Neural cell (in vitro differentiated cells): ENCODE measurements around the gene CALHM5.

Experiments
- EZH2 ChIP-seq: fragments of 200-600, 300-800 bp; shearing (Covaris generic), sonication (generic); IDR thresholded peaks from 2 replicates; pipeline ENCODE4 v1.6.1; 2014; ENCODE audit warnings: antibody characterized with exemption, low read length, borderline replicate concordance, mild to moderate bottlenecking; ENCODE audit not compliant: insufficient read depth, poor library complexity, severe bottlenecking
- POLR2AphosphoS5 ChIP-seq: IDR thresholded peaks from 2 replicates; pipeline ENCODE4 v1.6.1; 2012
- SMC3 ChIP-seq: fragments of 450-650 bp; conservative IDR thresholded peaks from 2 replicates; pipeline ENCODE4 v1.6.1; 2014; ENCODE audit warnings: antibody characterized with exemption, mild to moderate bottlenecking, moderate library complexity; ENCODE audit not compliant: poor library complexity
- TAF1 ChIP-seq: IDR thresholded peaks from 2 replicates; pipeline ENCODE4 v1.6.1; 2012; ENCODE audit warnings: low read depth
- TF ChIP-seq, protein P1 (sequence below): fragments of 450-650 bp; IDR thresholded peaks from 2 replicates; pipeline ENCODE4 v1.5.1; 2014; ENCODE audit warnings: antibody characterized with exemption, mild to moderate bottlenecking, moderate library complexity; ENCODE audit not compliant: poor library complexity, severe bottlenecking
- TF ChIP-seq, protein P2 (sequence below): IDR thresholded peaks from 2 replicates; pipeline ENCODE4 v1.6.1; 2012; ENCODE audit warnings: borderline replicate concordance

DNA sequence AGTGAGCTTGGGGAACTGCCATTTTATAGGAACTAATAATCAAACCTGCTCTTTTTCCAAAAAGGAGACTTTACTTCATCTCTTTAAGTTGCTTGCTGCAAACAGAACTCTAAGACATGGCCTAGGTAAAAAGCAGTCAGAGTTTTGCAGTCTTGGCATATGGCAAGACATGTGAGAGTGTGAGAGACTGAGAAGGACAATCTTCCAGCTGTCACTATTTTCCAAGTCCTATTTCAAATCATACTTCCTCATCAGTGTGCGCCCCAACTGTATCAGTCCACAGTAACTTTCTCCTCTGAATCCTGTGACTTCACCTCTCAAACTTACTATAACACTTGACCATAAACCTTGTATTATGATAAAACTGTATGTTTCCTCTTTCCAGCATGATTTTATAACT lies 39.9 kb upstream of the CALHM5 start:
- TF ChIP-seq, protein P1, sequence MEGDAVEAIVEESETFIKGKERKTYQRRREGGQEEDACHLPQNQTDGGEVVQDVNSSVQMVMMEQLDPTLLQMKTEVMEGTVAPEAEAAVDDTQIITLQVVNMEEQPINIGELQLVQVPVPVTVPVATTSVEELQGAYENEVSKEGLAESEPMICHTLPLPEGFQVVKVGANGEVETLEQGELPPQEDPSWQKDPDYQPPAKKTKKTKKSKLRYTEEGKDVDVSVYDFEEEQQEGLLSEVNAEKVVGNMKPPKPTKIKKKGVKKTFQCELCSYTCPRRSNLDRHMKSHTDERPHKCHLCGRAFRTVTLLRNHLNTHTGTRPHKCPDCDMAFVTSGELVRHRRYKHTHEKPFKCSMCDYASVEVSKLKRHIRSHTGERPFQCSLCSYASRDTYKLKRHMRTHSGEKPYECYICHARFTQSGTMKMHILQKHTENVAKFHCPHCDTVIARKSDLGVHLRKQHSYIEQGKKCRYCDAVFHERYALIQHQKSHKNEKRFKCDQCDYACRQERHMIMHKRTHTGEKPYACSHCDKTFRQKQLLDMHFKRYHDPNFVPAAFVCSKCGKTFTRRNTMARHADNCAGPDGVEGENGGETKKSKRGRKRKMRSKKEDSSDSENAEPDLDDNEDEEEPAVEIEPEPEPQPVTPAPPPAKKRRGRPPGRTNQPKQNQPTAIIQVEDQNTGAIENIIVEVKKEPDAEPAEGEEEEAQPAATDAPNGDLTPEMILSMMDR: no peak
- TF ChIP-seq TAF1: no peak
- no peak for TF ChIP-seq POLR2AphosphoS5
- TF ChIP-seq EZH2: no peak
- TF ChIP-seq SMC3: no peak
- TF ChIP-seq, protein P2, sequence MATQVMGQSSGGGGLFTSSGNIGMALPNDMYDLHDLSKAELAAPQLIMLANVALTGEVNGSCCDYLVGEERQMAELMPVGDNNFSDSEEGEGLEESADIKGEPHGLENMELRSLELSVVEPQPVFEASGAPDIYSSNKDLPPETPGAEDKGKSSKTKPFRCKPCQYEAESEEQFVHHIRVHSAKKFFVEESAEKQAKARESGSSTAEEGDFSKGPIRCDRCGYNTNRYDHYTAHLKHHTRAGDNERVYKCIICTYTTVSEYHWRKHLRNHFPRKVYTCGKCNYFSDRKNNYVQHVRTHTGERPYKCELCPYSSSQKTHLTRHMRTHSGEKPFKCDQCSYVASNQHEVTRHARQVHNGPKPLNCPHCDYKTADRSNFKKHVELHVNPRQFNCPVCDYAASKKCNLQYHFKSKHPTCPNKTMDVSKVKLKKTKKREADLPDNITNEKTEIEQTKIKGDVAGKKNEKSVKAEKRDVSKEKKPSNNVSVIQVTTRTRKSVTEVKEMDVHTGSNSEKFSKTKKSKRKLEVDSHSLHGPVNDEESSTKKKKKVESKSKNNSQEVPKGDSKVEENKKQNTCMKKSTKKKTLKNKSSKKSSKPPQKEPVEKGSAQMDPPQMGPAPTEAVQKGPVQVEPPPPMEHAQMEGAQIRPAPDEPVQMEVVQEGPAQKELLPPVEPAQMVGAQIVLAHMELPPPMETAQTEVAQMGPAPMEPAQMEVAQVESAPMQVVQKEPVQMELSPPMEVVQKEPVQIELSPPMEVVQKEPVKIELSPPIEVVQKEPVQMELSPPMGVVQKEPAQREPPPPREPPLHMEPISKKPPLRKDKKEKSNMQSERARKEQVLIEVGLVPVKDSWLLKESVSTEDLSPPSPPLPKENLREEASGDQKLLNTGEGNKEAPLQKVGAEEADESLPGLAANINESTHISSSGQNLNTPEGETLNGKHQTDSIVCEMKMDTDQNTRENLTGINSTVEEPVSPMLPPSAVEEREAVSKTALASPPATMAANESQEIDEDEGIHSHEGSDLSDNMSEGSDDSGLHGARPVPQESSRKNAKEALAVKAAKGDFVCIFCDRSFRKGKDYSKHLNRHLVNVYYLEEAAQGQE: no peak
